WTC11 (cell line): ENCODE measurements around the gene TMEM120B.

Source experiments
- GTF2I ChIP-seq: fragments of 250-450 bp; sonication (Bioruptor Pico); conservative IDR thresholded peaks from 2 replicates; pipeline ENCODE4 v1.4.0; 2021; ENCODE audit warnings: mild to moderate bottlenecking
- SOX15 ChIP-seq: fragments of 250-450 bp; sonication (Bioruptor Pico); IDR thresholded peaks from 2 replicates; pipeline ENCODE4 v1.9.0; 2021; ENCODE audit warnings: mild to moderate bottlenecking
- TCF7 ChIP-seq: sonication (generic); formaldehyde crosslinking; IDR thresholded peaks from 2 replicates; pipeline ENCODE4 v1.8.0; 2022; ENCODE audit warnings: mild to moderate bottlenecking, low read depth, missing genetic modification reagents, moderate library complexity
- ZNF219 ChIP-seq: sonication (generic); formaldehyde crosslinking; IDR thresholded peaks from 2 replicates; pipeline ENCODE4 v1.8.0; 2023; ENCODE audit warnings: missing genetic modification reagents, mild to moderate bottlenecking, borderline replicate concordance
- ZNF317 ChIP-seq: sonication (generic); formaldehyde crosslinking; IDR thresholded peaks from 2 replicates; pipeline ENCODE4 v1.8.1; 2023; ENCODE audit warnings: low read depth, mild to moderate bottlenecking, moderate library complexity, missing genetic modification reagents, borderline replicate concordance
- TF ChIP-seq, protein P1 (sequence below): fragments of 200-600 bp; IDR thresholded peaks from 2 replicates; pipeline ENCODE4 v1.8.0; 2022; ENCODE audit warnings: antibody characterized with exemption
- TF ChIP-seq, protein P2 (sequence below): sonication (generic); formaldehyde crosslinking; IDR thresholded peaks from 2 replicates; pipeline ENCODE4 v1.8.0; 2023; ENCODE audit warnings: missing genetic modification reagents, mild to moderate bottlenecking, borderline replicate concordance

DNA sequence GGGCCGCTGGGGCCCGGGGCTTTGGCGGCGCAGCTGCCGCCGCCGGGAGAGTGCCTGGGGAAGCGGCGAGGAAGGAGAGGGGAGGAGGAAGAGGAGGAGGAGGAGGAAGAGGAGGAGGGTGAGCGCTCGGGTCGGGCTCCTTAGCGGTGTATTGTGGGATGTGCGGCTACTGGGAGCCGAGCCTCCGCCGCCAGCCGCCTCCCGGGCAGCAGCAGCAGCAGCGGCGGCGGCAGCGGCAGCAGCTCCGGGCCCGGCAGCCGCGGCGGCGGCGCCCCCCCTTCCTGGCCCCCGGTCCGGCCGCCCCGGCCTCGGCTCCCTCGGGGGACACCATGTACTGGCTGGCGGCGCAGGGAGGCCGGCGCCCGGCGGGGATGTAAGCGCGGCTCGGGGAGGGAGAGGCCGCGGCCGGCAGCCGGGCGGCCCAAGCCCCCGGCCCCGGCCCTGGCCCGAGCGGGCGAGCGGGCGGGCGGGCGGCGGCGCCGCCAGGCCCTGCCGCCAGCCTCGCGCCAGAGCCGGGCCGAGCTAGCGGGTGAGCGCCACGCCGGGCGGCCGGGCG is 91.4 kb downstream of the TMEM120B start, which contains the start of gene SETD1B:
- TF ChIP-seq, protein P1, sequence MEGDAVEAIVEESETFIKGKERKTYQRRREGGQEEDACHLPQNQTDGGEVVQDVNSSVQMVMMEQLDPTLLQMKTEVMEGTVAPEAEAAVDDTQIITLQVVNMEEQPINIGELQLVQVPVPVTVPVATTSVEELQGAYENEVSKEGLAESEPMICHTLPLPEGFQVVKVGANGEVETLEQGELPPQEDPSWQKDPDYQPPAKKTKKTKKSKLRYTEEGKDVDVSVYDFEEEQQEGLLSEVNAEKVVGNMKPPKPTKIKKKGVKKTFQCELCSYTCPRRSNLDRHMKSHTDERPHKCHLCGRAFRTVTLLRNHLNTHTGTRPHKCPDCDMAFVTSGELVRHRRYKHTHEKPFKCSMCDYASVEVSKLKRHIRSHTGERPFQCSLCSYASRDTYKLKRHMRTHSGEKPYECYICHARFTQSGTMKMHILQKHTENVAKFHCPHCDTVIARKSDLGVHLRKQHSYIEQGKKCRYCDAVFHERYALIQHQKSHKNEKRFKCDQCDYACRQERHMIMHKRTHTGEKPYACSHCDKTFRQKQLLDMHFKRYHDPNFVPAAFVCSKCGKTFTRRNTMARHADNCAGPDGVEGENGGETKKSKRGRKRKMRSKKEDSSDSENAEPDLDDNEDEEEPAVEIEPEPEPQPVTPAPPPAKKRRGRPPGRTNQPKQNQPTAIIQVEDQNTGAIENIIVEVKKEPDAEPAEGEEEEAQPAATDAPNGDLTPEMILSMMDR: no peak
- TF ChIP-seq ZNF219 (CRISPR knock-in tag) (no peak), ZNF317 (CRISPR knock-in tag) (no peak), SOX15 (CRISPR knock-in tag) (no peak), GTF2I (no peak), TCF7 (CRISPR knock-in tag) (no peak)
- TF ChIP-seq, protein P2, sequence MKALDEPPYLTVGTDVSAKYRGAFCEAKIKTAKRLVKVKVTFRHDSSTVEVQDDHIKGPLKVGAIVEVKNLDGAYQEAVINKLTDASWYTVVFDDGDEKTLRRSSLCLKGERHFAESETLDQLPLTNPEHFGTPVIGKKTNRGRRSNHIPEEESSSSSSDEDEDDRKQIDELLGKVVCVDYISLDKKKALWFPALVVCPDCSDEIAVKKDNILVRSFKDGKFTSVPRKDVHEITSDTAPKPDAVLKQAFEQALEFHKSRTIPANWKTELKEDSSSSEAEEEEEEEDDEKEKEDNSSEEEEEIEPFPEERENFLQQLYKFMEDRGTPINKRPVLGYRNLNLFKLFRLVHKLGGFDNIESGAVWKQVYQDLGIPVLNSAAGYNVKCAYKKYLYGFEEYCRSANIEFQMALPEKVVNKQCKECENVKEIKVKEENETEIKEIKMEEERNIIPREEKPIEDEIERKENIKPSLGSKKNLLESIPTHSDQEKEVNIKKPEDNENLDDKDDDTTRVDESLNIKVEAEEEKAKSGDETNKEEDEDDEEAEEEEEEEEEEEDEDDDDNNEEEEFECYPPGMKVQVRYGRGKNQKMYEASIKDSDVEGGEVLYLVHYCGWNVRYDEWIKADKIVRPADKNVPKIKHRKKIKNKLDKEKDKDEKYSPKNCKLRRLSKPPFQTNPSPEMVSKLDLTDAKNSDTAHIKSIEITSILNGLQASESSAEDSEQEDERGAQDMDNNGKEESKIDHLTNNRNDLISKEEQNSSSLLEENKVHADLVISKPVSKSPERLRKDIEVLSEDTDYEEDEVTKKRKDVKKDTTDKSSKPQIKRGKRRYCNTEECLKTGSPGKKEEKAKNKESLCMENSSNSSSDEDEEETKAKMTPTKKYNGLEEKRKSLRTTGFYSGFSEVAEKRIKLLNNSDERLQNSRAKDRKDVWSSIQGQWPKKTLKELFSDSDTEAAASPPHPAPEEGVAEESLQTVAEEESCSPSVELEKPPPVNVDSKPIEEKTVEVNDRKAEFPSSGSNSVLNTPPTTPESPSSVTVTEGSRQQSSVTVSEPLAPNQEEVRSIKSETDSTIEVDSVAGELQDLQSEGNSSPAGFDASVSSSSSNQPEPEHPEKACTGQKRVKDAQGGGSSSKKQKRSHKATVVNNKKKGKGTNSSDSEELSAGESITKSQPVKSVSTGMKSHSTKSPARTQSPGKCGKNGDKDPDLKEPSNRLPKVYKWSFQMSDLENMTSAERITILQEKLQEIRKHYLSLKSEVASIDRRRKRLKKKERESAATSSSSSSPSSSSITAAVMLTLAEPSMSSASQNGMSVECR: no peak
